GM23338 (cell line): ENCODE results near the gene DDX21. TPM values are rescaled to one million over a fixed set of nuclear protein-coding genes. Genes with fewer than 3 reads are reported as not detected.
A peak's percentile ranks its signal among the peaks of the same experiment; 100 is the strongest.

Experiments used
- ATAC-seq: fragments of 200-7000 bp; cut with Tn5 transposase; 3 replicates; pipeline ENCODE4 v1.9.1; 2020
- DNase-seq: peaks from one replicate; pipeline ENCODE4 v3.0.0-alpha.2; 2015; ENCODE audit warnings: low spot score
- H2AFZ ChIP-seq: fragments of 200-600 bp; sonication (generic); 2 replicates; pipeline ENCODE4 v1.8.0; 2016; ENCODE audit warnings: antibody characterized with exemption, mild to moderate bottlenecking, moderate library complexity
- H3F3A ChIP-seq: fragments of 200-600 bp; sonication (generic); replicated peaks from 2 replicates; pipeline ENCODE4 v1.8.0; 2017; ENCODE audit warnings: antibody characterized with exemption, mixed run types, low read depth
- H3K27ac ChIP-seq: fragments of 200-600 bp; sonication (generic); 2 replicates; pipeline ENCODE4 v1.6.1; 2016; ENCODE audit warnings: low read depth
- H3K27me3 ChIP-seq: fragments of 200-600 bp; sonication (generic); 2 replicates; pipeline ENCODE4 v1.8.0; 2016; ENCODE audit warnings: mild to moderate bottlenecking, mixed run types, moderate library complexity; ENCODE audit not compliant: insufficient read depth
- H3K36me3 ChIP-seq: fragments of 200-600 bp; sonication (generic); 2 replicates; pipeline ENCODE4 v1.8.0; 2016; ENCODE audit warnings: mild to moderate bottlenecking; ENCODE audit not compliant: insufficient read depth
- H3K4me1 ChIP-seq: fragments of 200-600 bp; sonication (generic); 2 replicates; pipeline ENCODE4 v1.8.0; 2016; ENCODE audit warnings: mild to moderate bottlenecking, moderate library complexity; ENCODE audit not compliant: insufficient read depth
- H3K4me2 ChIP-seq: fragments of 200-600 bp; sonication (generic); 2 replicates; pipeline ENCODE4 v1.7.1; 2017; ENCODE audit warnings: mixed run types
- H3K4me3 ChIP-seq: fragments of 200-600 bp; sonication (generic); 2 replicates; pipeline ENCODE4 v1.6.1; 2016; ENCODE audit warnings: mixed run types
- H3K79me2 ChIP-seq: fragments of 200-600 bp; sonication (generic); replicated peaks from 2 replicates; pipeline ENCODE4 v1.8.0; 2017; ENCODE audit warnings: mild to moderate bottlenecking; ENCODE audit not compliant: insufficient read depth
- H3K9me2 ChIP-seq: fragments of 200-600 bp; sonication (generic); 2 replicates; pipeline ENCODE4 v1.8.0; 2017; ENCODE audit not compliant: insufficient read depth
- H4K20me1 ChIP-seq: fragments of 200-600 bp; sonication (generic); replicated peaks from 2 replicates; pipeline ENCODE4 v1.8.0; 2017; ENCODE audit warnings: mild to moderate bottlenecking; ENCODE audit not compliant: insufficient read depth
- H3K27ac Mint-ChIP-seq: 2 replicates; pipeline ENCODE4 v1.8.0; 2020; ENCODE audit warnings: inconsistent platforms, mild to moderate bottlenecking, moderate library complexity, mixed read lengths
- H3K27me3 Mint-ChIP-seq: 3 replicates; pipeline ENCODE4 v1.8.0; 2022; ENCODE audit warnings: low read depth, mild to moderate bottlenecking, moderate library complexity, mixed read lengths, inconsistent platforms; ENCODE audit not compliant: insufficient read depth, poor library complexity
- H3K36me3 Mint-ChIP-seq: 3 replicates; pipeline ENCODE4 v1.8.0; 2021; ENCODE audit warnings: low read depth, mild to moderate bottlenecking, inconsistent platforms, moderate library complexity, mixed read lengths
- H3K4me1 Mint-ChIP-seq: 3 replicates; pipeline ENCODE4 v1.8.0; 2020; ENCODE audit warnings: mild to moderate bottlenecking, inconsistent platforms, mixed read lengths
- H3K4me3 Mint-ChIP-seq: 3 replicates; pipeline ENCODE4 v1.8.0; 2021; ENCODE audit warnings: moderate library complexity, mild to moderate bottlenecking, inconsistent platforms, mixed read lengths
- H3K9me3 Mint-ChIP-seq: 3 replicates; pipeline ENCODE4 v1.8.0; 2020; ENCODE audit warnings: moderate library complexity, mild to moderate bottlenecking, inconsistent platforms, mixed read lengths
- CREB1 ChIP-seq: fragments of 250-450 bp; sonication (Bioruptor Pico); IDR thresholded peaks from 2 replicates; pipeline ENCODE4 v1.5.0; 2020; ENCODE audit warnings: low read depth, mild to moderate bottlenecking, moderate library complexity
- ETS1 ChIP-seq: IDR thresholded peaks from 2 replicates; pipeline ENCODE4 v1.6.1; 2016; ENCODE audit warnings: antibody characterized with exemption
- EZH2 ChIP-seq: fragments of 200-600 bp; sonication (generic); IDR thresholded peaks from one replicate; pipeline ENCODE4 v1.8.0; 2017; ENCODE audit warnings: antibody characterized with exemption, mild to moderate bottlenecking, low read depth; ENCODE audit not compliant: unreplicated experiment
- NANOG ChIP-seq: IDR thresholded peaks from 2 replicates; pipeline ENCODE4 v1.6.1; 2016; ENCODE audit warnings: antibody characterized with exemption, borderline replicate concordance
- POLR2AphosphoS5 ChIP-seq: IDR thresholded peaks from 2 replicates; pipeline ENCODE4 v1.6.1; 2016; ENCODE audit warnings: antibody characterized with exemption, low read depth
- polyA plus RNA-seq: library from polyadenylated mRNA; unstranded; fragments of >200 nt; fragmentation: Nextera tagmentation; extraction: Ambion mirVana; gene quantifications from 2 replicates; pipeline ENCODE4 v1.2.1, GENCODE V29; 2016
- total RNA-seq: library from RNA; depleted of rRNA; stranded (reverse); fragments of >200 nt; shearing (Covaris generic); gene quantifications from 2 replicates; pipeline ENCODE4 v1.2.3, GENCODE V29; 2014
- TF ChIP-seq, protein P1 (sequence below): fragments of 250-450 bp; sonication (Bioruptor Pico); IDR thresholded peaks from 2 replicates; pipeline ENCODE4 v1.5.0; 2020; ENCODE audit warnings: mild to moderate bottlenecking, moderate library complexity
- TF ChIP-seq, protein P2 (sequence below), 2 experiments: fragments of 200-600 bp in 1 of 2; sonication (generic) in 1 of 2; conservative IDR thresholded peaks; 2 replicates each; pipeline versions ENCODE4 v1.5.1 to v1.6.1; 2016 to 2017; ENCODE audit warnings: antibody characterized with exemption in 2 of 2, low read depth in 2 of 2, mild to moderate bottlenecking in 2 of 2, moderate library complexity in 1 of 2

The DDX21 gene
- total and polyA plus RNA-seq, 2 experiments from 2014 or later = 138 to 209 TPM

- ATAC-seq = no peak
- no peaks in the 10 kb centered on the region for H3K27me3 ChIP-seq
- no peak overlapping the region; the same call in 1 of the 2 replicates for H3K27ac ChIP-seq
- H3F3A ChIP-seq = no peaks in the 10 kb centered on the region
- no peaks in the 10 kb centered on the region for H3K9me3 Mint-ChIP-seq
- no peaks in the 10 kb centered on the region for H3K9me2 ChIP-seq
- no peaks in the 10 kb centered on the region; the same call in 1 of the 2 replicates for H3K79me2 ChIP-seq
- no peaks in the 10 kb centered on the region; the same call in none of the 2 replicates for H4K20me1 ChIP-seq
- no peak for TF ChIP-seq ETS1
- TF ChIP-seq, protein P1, sequence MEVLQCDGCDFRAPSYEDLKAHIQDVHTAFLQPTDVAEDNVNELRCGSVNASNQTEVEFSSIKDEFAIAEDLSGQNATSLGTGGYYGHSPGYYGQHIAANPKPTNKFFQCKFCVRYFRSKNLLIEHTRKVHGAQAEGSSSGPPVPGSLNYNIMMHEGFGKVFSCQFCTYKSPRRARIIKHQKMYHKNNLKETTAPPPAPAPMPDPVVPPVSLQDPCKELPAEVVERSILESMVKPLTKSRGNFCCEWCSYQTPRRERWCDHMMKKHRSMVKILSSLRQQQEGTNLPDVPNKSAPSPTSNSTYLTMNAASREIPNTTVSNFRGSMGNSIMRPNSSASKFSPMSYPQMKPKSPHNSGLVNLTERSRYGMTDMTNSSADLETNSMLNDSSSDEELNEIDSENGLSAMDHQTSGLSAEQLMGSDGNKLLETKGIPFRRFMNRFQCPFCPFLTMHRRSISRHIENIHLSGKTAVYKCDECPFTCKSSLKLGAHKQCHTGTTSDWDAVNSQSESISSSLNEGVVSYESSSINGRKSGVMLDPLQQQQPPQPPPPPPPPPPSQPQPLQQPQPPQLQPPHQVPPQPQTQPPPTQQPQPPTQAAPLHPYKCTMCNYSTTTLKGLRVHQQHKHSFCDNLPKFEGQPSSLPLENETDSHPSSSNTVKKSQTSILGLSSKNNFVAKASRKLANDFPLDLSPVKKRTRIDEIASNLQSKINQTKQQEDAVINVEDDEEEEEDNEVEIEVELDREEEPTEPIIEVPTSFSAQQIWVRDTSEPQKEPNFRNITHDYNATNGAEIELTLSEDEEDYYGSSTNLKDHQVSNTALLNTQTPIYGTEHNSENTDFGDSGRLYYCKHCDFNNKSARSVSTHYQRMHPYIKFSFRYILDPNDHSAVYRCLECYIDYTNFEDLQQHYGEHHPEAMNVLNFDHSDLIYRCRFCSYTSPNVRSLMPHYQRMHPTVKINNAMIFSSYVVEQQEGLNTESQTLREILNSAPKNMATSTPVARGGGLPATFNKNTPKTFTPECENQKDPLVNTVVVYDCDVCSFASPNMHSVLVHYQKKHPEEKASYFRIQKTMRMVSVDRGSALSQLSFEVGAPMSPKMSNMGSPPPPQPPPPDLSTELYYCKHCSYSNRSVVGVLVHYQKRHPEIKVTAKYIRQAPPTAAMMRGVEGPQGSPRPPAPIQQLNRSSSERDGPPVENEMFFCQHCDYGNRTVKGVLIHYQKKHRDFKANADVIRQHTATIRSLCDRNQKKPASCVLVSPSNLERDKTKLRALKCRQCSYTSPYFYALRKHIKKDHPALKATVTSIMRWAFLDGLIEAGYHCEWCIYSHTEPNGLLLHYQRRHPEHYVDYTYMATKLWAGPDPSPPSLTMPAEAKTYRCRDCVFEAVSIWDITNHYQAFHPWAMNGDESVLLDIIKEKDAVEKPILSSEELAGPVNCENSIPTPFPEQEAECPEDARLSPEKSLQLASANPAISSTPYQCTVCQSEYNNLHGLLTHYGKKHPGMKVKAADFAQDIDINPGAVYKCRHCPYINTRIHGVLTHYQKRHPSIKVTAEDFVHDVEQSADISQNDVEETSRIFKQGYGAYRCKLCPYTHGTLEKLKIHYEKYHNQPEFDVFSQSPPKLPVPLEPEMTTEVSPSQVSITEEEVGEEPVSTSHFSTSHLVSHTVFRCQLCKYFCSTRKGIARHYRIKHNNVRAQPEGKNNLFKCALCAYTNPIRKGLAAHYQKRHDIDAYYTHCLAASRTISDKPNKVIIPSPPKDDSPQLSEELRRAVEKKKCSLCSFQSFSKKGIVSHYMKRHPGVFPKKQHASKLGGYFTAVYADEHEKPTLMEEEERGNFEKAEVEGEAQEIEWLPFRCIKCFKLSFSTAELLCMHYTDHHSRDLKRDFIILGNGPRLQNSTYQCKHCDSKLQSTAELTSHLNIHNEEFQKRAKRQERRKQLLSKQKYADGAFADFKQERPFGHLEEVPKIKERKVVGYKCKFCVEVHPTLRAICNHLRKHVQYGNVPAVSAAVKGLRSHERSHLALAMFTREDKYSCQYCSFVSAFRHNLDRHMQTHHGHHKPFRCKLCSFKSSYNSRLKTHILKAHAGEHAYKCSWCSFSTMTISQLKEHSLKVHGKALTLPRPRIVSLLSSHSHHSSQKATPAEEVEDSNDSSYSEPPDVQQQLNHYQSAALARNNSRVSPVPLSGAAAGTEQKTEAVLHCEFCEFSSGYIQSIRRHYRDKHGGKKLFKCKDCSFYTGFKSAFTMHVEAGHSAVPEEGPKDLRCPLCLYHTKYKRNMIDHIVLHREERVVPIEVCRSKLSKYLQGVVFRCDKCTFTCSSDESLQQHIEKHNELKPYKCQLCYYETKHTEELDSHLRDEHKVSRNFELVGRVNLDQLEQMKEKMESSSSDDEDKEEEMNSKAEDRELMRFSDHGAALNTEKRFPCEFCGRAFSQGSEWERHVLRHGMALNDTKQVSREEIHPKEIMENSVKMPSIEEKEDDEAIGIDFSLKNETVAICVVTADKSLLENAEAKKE = no peak
- TF ChIP-seq, protein P2, sequence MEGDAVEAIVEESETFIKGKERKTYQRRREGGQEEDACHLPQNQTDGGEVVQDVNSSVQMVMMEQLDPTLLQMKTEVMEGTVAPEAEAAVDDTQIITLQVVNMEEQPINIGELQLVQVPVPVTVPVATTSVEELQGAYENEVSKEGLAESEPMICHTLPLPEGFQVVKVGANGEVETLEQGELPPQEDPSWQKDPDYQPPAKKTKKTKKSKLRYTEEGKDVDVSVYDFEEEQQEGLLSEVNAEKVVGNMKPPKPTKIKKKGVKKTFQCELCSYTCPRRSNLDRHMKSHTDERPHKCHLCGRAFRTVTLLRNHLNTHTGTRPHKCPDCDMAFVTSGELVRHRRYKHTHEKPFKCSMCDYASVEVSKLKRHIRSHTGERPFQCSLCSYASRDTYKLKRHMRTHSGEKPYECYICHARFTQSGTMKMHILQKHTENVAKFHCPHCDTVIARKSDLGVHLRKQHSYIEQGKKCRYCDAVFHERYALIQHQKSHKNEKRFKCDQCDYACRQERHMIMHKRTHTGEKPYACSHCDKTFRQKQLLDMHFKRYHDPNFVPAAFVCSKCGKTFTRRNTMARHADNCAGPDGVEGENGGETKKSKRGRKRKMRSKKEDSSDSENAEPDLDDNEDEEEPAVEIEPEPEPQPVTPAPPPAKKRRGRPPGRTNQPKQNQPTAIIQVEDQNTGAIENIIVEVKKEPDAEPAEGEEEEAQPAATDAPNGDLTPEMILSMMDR (conservative IDR thresholded peaks at IDR 0.05; ENCODE audit: low read depth in 2 of 2) = peak in 1 of 2 experiments; percentile 45
- no peak for TF ChIP-seq NANOG
- no peak for TF ChIP-seq EZH2
- TF ChIP-seq CREB1 (CRISPR knock-in tag) = no peak
- no peak for TF ChIP-seq POLR2AphosphoS5
- no peak overlapping the region for H3K4me3 ChIP-seq
- no peaks in the 10 kb centered on the region for H3K4me1 ChIP-seq
- no peak overlapping the region for H3K4me2 ChIP-seq
- peaks cover 20% of the 10 kb centered on the region for H3K36me3 ChIP-seq
- no peak overlapping the region for H2AFZ ChIP-seq
- H3K4me3 Mint-ChIP-seq = no peak overlapping the region
- no peaks in the 10 kb centered on the region for H3K27me3 Mint-ChIP-seq
- H3K4me1 Mint-ChIP-seq = no peaks in the 10 kb centered on the region
- peak; percentile 49 for DNase-seq
- H3K27ac Mint-ChIP-seq = no peak overlapping the region
- H3K36me3 Mint-ChIP-seq = peaks cover 16% of the 10 kb centered on the region; the same call in 2 of the 3 replicates
Observed at GRCh38 chr10:69004821-69005220, 48.9 kb downstream of the DDX21 start.
